K562 (cell line): ENCODE measurements around the gene TXN2. TPM values are rescaled to one million over a fixed set of nuclear protein-coding genes. Genes with fewer than 3 reads are reported as not detected.

Source experiments
- CXXC5 ChIP-seq: fragments of 250-450 bp; sonication (Bioruptor Pico); IDR thresholded peaks from 2 replicates; pipeline ENCODE4 v1.8.0; 2022; ENCODE audit warnings: inconsistent platforms, mild to moderate bottlenecking, moderate library complexity
- ETV6 ChIP-seq, 3 experiments: fragments of 150-350 bp in 1 of 3; sonication (generic) in 1 of 3; formaldehyde crosslinking in 1 of 3; IDR thresholded peaks; 2 replicates each; pipeline versions ENCODE4 v1.6.1 to v1.8.0; 2014 to 2022; ENCODE audit warnings: borderline replicate concordance in 2 of 3, low read depth in 2 of 3, antibody characterized with exemption in 1 of 3, low read length in 1 of 3, mild to moderate bottlenecking in 1 of 3, missing genetic modification reagents in 1 of 3
- GABPA ChIP-seq: fragments of 200-800 bp; sonication (Bioruptor generic); conservative IDR thresholded peaks from 2 replicates; pipeline ENCODE4 v1.6.1; 2016; ENCODE audit warnings: low read depth, missing genetic modification characterization, missing compliant biosample characterization
- HNRNPH1 ChIP-seq: fragments of 200-400 bp; formaldehyde crosslinking; optimal IDR thresholded peaks from 2 replicates; pipeline ENCODE3; 2017; ENCODE audit warnings: low read depth, mild to moderate bottlenecking, low read length, moderate library complexity
- MTA3 ChIP-seq: fragments of 450-650 bp; formaldehyde crosslinking; IDR thresholded peaks from 2 replicates; pipeline ENCODE4 v1.6.1; 2017; ENCODE audit warnings: mild to moderate bottlenecking, borderline replicate concordance
- NR2C2 ChIP-seq, 2 experiments: fragments of 200-800 bp in 1 of 2; sonication (Bioruptor generic) in 1 of 2; sonication (generic) in 1 of 2; formaldehyde crosslinking in 1 of 2; IDR thresholded peaks; 2 replicates each; pipeline versions ENCODE4 v1.6.1 to v1.8.0; 2016 to 2022; ENCODE audit warnings: mild to moderate bottlenecking in 1 of 2, missing compliant biosample characterization in 1 of 2, missing genetic modification characterization in 1 of 2, missing genetic modification reagents in 1 of 2
- POLR3G ChIP-seq: IDR thresholded peaks from 2 replicates; pipeline ENCODE4 v1.6.1; 2011; ENCODE audit not compliant: insufficient read length, insufficient replicate concordance; ENCODE audit errors: extremely low read depth
- PYGO2 ChIP-seq: fragments of 450-650 bp; IDR thresholded peaks from 2 replicates; pipeline ENCODE4 v1.6.1; 2016; ENCODE audit warnings: mild to moderate bottlenecking, missing genetic modification characterization, moderate library complexity, missing compliant biosample characterization
- polyA plus RNA-seq, 8 experiments: library from polyadenylated mRNA; depleted of rRNA in 4 of 8; stranded (reverse) in 5 of 8; unstranded in 3 of 8; fragments of >200 nt; fragmentation: Nextera tagmentation in 2 of 8; fragmentation: Illumina TruSeq in 1 of 8; extraction: Ambion mirVana in 2 of 8; extraction: Trizol in 1 of 8; gene quantifications; 2 replicates each; pipeline versions ENCODE4 v1.2.1 to v1.2.3, GENCODE V29; 2011 to 2014; ENCODE audit warnings: inconsistent platforms in 1 of 8, missing spikeins in 1 of 8
- total RNA-seq, 7 experiments: library from RNA; depleted of rRNA in 6 of 7; stranded (reverse); fragments of >200 nt in 6 of 7; fragmentation: Illumina TruSeq in 2 of 7; extraction: Trizol in 2 of 7; gene quantifications; 2 replicates each; pipeline versions ENCODE4 v1.2.1 to v1.2.3, GENCODE V29; 2011 to 2021; ENCODE audit warnings: low replicate concordance in 1 of 7
- TF ChIP-seq, protein P1 (sequence below), 2 experiments: fragments of 450-650 bp; IDR thresholded peaks; 2 replicates each; pipeline ENCODE4 v1.6.1; 2016
- TF ChIP-seq, protein P2 (sequence below): IDR thresholded peaks from 2 replicates; pipeline ENCODE4 v1.6.1; 2016; ENCODE audit warnings: missing genetic modification characterization, missing compliant biosample characterization
- TF ChIP-seq, protein P3 (sequence below): fragments of 250-450 bp; sonication (Bioruptor Pico); IDR thresholded peaks from 2 replicates; pipeline ENCODE4 v1.5.0; 2020; ENCODE audit warnings: mild to moderate bottlenecking

The TXN2 gene
- total and polyA plus RNA-seq, 9 of the 15 experiments (the other 6 are each of a cell fraction or from before 2014, with no cell fraction given), result 48.5 to 399 (median 118) TPM

DNA sequence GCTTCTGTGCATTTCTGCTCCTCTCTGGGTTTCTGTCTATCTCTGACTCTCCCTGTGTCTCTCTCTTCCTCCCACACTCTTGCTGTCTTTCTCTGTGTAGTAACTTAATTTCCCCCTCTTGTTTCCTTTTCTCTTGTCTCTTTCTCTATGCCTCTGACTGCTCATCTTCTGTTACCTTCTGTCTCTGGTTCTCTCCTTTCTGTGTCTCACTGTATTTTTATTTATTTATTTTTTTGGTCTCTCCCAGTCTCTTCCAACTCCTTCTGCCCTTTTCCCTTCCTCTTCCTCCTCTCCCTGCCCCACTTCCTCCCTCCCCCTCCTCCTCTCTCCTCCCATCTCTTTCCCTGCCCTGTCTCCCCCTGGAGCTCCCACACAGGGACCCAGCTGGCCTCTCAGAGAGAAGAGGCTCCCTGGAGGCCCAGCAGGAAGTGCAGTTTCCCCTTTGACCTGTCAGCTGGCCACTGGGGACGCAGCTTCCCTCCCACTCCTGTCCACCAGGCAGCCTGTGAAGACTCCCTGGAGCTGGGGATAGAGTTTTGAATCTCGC, 55.4 kb downstream of the TXN2 start (continued):
- TF ChIP-seq HNRNPH1, result no peak
- TF ChIP-seq, protein P1, sequence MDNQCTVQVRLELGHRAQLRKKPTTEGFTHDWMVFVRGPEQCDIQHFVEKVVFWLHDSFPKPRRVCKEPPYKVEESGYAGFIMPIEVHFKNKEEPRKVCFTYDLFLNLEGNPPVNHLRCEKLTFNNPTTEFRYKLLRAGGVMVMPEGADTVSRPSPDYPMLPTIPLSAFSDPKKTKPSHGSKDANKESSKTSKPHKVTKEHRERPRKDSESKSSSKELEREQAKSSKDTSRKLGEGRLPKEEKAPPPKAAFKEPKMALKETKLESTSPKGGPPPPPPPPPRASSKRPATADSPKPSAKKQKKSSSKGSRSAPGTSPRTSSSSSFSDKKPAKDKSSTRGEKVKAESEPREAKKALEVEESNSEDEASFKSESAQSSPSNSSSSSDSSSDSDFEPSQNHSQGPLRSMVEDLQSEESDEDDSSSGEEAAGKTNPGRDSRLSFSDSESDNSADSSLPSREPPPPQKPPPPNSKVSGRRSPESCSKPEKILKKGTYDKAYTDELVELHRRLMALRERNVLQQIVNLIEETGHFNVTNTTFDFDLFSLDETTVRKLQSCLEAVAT (IDR thresholded peaks at IDR 0.05), result 0 out of 4 replicates have a peak, but pooled peaks of 1 of the 2 experiments have one; percentile 58
- TF ChIP-seq, protein P2, sequence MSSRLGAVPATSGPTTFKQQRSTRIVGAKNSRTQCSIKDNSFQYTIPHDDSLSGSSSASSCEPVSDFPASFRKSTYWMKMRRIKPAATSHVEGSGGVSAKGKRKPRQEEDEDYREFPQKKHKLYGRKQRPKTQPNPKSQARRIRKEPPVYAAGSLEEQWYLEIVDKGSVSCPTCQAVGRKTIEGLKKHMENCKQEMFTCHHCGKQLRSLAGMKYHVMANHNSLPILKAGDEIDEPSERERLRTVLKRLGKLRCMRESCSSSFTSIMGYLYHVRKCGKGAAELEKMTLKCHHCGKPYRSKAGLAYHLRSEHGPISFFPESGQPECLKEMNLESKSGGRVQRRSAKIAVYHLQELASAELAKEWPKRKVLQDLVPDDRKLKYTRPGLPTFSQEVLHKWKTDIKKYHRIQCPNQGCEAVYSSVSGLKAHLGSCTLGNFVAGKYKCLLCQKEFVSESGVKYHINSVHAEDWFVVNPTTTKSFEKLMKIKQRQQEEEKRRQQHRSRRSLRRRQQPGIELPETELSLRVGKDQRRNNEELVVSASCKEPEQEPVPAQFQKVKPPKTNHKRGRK, result peak; percentile 20
- 0 out of 4 replicates have a peak, but pooled peaks of 1 of the 2 experiments have one; percentile 45 for TF ChIP-seq ETV6 (IDR thresholded peaks at IDR 0.05; ENCODE audit: borderline replicate concordance in 1 of 2, low read depth in 2 of 2, low read length in 1 of 2)
- no peak for TF ChIP-seq ETV6 (CRISPR knock-in tag; IDR thresholded peaks at IDR 0.05; ENCODE audit: borderline replicate concordance)
- TF ChIP-seq, protein P3, sequence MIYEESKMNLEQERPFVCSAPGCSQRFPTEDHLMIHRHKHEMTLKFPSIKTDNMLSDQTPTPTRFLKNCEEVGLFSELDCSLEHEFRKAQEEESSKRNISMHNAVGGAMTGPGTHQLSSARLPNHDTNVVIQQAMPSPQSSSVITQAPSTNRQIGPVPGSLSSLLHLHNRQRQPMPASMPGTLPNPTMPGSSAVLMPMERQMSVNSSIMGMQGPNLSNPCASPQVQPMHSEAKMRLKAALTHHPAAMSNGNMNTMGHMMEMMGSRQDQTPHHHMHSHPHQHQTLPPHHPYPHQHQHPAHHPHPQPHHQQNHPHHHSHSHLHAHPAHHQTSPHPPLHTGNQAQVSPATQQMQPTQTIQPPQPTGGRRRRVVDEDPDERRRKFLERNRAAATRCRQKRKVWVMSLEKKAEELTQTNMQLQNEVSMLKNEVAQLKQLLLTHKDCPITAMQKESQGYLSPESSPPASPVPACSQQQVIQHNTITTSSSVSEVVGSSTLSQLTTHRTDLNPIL (CRISPR knock-in tag), result no peak
- peak; percentile 95 for TF ChIP-seq NR2C2 (CRISPR knock-in tag; IDR thresholded peaks at IDR 0.05)
- TF ChIP-seq NR2C2 (tag; IDR thresholded peaks at IDR 0.05), result peak; percentile 94
- no peak for TF ChIP-seq MTA3
- peak; percentile 32; the same call in 1 of the 2 replicates for TF ChIP-seq CXXC5 (CRISPR knock-in tag)
- no peak for TF ChIP-seq PYGO2 (tag)
- TF ChIP-seq GABPA (tag), result peak; percentile 71
- TF ChIP-seq POLR3G, result no peak
